ENCODE measurements around the gene MYO7B.

MYO7B gene

DNA sequence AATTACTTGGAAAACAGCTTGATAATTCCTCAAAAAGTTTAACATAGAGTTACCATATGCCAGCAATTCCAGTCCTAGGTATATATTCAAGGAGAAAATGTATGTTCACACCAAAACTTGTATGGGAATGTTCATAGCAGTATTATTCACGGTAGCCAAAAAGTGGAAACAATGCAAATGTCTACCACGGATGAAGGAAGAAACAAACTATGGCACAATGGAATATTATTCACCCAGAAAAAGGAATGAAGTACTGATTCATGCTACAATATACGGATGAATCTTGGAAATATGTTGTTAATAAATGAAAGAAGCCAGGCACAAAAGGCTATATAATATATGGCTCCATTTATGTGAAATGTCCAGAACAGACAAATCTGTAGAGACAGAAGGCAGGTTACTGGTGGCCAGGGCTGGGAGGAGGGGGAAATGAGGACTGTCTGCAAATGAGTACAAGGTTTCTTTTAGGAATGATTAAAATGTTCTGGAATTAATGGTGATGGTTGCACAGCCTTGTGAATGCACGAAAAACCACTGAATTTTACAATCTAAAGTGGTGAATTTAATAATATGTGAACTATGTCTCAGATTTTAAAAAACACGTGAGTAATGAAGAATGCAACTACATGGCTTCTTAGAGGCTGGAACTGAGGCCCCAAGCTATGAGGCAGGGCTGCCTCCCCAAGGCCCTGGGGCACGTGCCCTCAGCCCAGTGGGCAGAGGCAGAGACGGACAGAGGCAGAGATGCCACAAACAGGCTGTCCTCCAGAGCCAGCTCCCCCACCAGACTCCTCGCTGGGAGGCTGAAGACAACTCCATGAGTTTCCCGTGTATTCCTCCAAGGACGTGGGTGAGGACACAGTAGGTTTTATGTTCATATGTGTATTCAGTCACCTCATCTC lies 134.8 kb downstream of the MYO7B start:
- Histone ChIP-seq H3K4me1 (ENCODE audit: insufficient read depth, low read length) (no peaks in the 10 kb centered on the region), H3K36me3 (ENCODE audit: insufficient read depth, low read length) (no peaks in the 10 kb centered on the region), H3K9me3 (ENCODE audit: insufficient read depth, low read length, severe bottlenecking) (no peaks in the 10 kb centered on the region), H3K27me3 (ENCODE audit: insufficient read depth, low read length, poor library complexity) (peaks cover 4% of the 10 kb centered on the region), H4K20me1 (ENCODE audit: insufficient read depth, low read length) (no peaks in the 10 kb centered on the region), H3K4me2 (ENCODE audit: insufficient read depth, low read length) (no peak overlapping the region), H3K4me3 (ENCODE audit: low read depth in 1 of 2, low read length in 2 of 2) (no peak overlapping the region), H3K27ac (ENCODE audit: low read length) (no peak overlapping the region), H2AFZ (ENCODE audit: low read depth, low read length) (no peak overlapping the region), H3K9ac (ENCODE audit: low read depth, low read length) (no peak overlapping the region), H3K79me2 (ENCODE audit: insufficient read depth, low read length) (no peaks in the 10 kb centered on the region)
- TF ChIP-seq, protein P1, sequence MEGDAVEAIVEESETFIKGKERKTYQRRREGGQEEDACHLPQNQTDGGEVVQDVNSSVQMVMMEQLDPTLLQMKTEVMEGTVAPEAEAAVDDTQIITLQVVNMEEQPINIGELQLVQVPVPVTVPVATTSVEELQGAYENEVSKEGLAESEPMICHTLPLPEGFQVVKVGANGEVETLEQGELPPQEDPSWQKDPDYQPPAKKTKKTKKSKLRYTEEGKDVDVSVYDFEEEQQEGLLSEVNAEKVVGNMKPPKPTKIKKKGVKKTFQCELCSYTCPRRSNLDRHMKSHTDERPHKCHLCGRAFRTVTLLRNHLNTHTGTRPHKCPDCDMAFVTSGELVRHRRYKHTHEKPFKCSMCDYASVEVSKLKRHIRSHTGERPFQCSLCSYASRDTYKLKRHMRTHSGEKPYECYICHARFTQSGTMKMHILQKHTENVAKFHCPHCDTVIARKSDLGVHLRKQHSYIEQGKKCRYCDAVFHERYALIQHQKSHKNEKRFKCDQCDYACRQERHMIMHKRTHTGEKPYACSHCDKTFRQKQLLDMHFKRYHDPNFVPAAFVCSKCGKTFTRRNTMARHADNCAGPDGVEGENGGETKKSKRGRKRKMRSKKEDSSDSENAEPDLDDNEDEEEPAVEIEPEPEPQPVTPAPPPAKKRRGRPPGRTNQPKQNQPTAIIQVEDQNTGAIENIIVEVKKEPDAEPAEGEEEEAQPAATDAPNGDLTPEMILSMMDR (IDR thresholded peaks at IDR 0.05; ENCODE audit: borderline replicate concordance, extremely low read depth, low read length, poor library complexity, severe bottlenecking), result no peak
- TF ChIP-seq EZH2 (IDR thresholded peaks at IDR 0.05; ENCODE audit: borderline replicate concordance, low read depth, low read length, severe bottlenecking), result no peak
- DNase-seq (no peak), ATAC-seq (ENCODE audit: insufficient read depth, low read depth) (no peak)

DNA sequence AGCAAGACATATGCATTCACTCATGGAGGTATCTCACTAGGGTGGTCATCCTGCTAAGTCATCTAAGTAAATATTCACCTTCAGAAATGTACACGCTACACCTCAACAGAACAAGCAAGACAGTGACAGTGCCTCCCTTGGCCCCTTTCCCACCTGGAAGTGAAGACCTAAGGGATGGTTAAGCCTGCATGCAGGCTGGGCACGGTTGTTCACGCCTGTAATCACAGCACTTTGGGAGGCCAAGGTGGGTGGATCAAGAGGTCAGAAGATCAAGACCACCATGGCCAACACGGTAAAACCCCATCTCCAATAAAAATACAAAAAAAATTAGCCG lies 135.4 kb downstream of the MYO7B start:
- DNase-seq, result no peak
- Histone ChIP-seq H3K9me3 (ENCODE audit: insufficient read depth, low read length, severe bottlenecking) (no peaks in the 10 kb centered on the region), H3K27me3 (ENCODE audit: insufficient read depth, low read length, poor library complexity) (peaks cover 4% of the 10 kb centered on the region), H3K79me2 (ENCODE audit: insufficient read depth, low read length) (no peaks in the 10 kb centered on the region), H3K4me2 (ENCODE audit: insufficient read depth, low read length) (no peak overlapping the region), H3K27ac (ENCODE audit: low read length) (no peak overlapping the region), H3K4me3 (ENCODE audit: low read depth in 1 of 2, low read length in 2 of 2) (no peak overlapping the region), H3K4me1 (ENCODE audit: insufficient read depth, low read length) (no peaks in the 10 kb centered on the region), H4K20me1 (ENCODE audit: insufficient read depth, low read length) (no peaks in the 10 kb centered on the region), H3K9ac (ENCODE audit: low read depth, low read length) (no peak overlapping the region), H3K36me3 (ENCODE audit: insufficient read depth, low read length) (no peaks in the 10 kb centered on the region), H2AFZ (ENCODE audit: low read depth, low read length) (no peak overlapping the region)
- no peak for ATAC-seq (ENCODE audit: insufficient read depth, low read depth)
- TF ChIP-seq EZH2 (IDR thresholded peaks at IDR 0.05; ENCODE audit: borderline replicate concordance, low read depth, low read length, severe bottlenecking), result no peak
- TF ChIP-seq, protein P1 (IDR thresholded peaks at IDR 0.05; ENCODE audit: borderline replicate concordance, extremely low read depth, low read length, poor library complexity, severe bottlenecking), result no peak

DNA sequence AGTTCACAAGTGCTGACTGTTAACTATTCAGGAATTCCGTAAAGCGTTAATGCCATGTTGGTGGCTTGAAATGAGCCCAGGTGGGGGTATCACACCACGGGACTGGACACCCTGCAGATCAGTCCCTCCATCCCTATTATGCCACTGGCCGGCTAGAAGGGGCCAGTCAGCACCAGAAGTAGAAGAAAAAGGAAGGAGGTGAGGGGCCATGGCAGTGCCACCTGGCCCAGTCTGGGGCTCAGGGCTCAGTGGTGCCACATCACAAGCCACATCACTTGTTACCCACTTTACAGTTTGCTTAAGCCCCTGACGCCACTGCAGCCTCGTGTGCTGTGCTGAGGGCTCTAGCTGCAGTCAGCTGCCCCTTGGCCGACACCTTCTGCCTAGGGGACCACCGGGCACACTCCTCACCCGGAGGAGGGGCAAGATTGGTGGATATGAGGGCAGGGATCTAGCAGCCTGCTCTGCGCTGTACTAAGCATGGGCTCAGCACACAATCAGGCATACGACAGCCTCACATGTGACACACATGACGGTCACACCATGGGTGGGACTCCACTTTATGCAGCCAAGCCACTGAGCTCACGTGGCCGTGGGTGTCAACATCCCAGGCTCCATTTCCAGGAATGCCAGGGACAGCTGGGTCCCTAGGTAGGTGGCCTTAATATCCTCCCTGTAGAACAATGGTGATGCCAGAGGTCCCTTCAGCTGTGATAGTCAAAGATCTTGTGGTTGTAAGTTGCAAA lies 136.2 kb downstream of the MYO7B start:
- Histone ChIP-seq H3K27ac (ENCODE audit: low read length) (no peak overlapping the region), H3K4me2 (ENCODE audit: insufficient read depth, low read length) (no peak overlapping the region), H3K27me3 (ENCODE audit: insufficient read depth, low read length, poor library complexity) (peaks cover 4% of the 10 kb centered on the region), H3K9ac (ENCODE audit: low read depth, low read length) (no peak overlapping the region), H3K9me3 (ENCODE audit: insufficient read depth, low read length, severe bottlenecking) (no peaks in the 10 kb centered on the region), H4K20me1 (ENCODE audit: insufficient read depth, low read length) (no peaks in the 10 kb centered on the region), H2AFZ (ENCODE audit: low read depth, low read length) (no peak overlapping the region), H3K4me1 (ENCODE audit: insufficient read depth, low read length) (no peaks in the 10 kb centered on the region), H3K4me3 (ENCODE audit: low read depth in 1 of 2, low read length in 2 of 2) (no peak overlapping the region), H3K36me3 (ENCODE audit: insufficient read depth, low read length) (no peaks in the 10 kb centered on the region), H3K79me2 (ENCODE audit: insufficient read depth, low read length) (no peaks in the 10 kb centered on the region)
- TF ChIP-seq, protein P1 (IDR thresholded peaks at IDR 0.05; ENCODE audit: borderline replicate concordance, extremely low read depth, low read length, poor library complexity, severe bottlenecking), result no peak
- TF ChIP-seq EZH2 (IDR thresholded peaks at IDR 0.05; ENCODE audit: borderline replicate concordance, low read depth, low read length, severe bottlenecking), result no peak
- no peak for DNase-seq
- ATAC-seq (ENCODE audit: insufficient read depth, low read depth), result no peak
